Breast epithelium (tissue), 3 donors: ENCODE measurements around the gene SYNPO2.

Experiments used
- POLR2A ChIP-seq: fragments of 450-650 bp; IDR thresholded peaks from one replicate; pipeline ENCODE4 v1.6.1; 2016; ENCODE audit warnings: antibody characterized with exemption, mild to moderate bottlenecking, moderate library complexity
- POLR2AphosphoS5 ChIP-seq, 3 donors: sonication (generic); formaldehyde crosslinking; IDR thresholded peaks; one replicate each; pipeline ENCODE4 v1.6.1; 2017; ENCODE audit warnings: antibody characterized with exemption in 3 of 3
- TF ChIP-seq, protein P1 (sequence below), 3 donors: fragments of 450-650 bp; IDR thresholded peaks; one replicate each; pipeline ENCODE4 v1.5.1; 2016 to 2017; ENCODE audit warnings: antibody characterized with exemption in 3 of 3, mild to moderate bottlenecking in 3 of 3, moderate library complexity in 3 of 3

DNA sequence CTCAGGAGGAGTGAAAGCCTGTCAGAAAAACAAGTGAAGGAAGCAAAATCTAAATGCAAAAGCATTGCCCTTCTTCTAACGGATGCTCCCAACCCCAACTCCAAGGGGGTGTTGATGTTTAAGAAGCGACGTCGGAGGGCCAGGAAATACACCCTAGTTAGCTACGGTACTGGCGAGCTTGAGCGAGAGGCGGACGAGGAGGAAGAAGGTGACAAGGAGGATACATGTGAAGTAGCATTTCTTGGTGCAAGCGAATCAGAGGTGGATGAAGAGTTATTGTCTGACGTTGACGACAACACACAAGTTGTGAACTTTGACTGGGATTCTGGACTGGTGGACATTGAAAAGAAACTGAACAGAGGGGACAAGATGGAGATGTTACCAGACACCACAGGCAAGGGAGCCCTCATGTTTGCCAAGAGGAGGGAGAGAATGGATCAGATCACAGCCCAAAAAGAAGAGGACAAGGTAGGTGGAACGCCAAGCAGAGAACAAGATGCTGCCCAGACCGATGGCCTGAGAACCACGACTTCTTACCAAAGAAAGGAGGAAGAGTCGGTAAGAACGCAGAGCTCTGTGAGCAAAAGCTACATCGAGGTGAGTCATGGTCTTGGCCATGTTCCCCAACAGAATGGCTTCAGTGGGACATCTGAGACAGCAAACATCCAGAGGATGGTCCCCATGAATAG, 141.3 kb downstream of the SYNPO2 start:
- TF ChIP-seq, protein P1, sequence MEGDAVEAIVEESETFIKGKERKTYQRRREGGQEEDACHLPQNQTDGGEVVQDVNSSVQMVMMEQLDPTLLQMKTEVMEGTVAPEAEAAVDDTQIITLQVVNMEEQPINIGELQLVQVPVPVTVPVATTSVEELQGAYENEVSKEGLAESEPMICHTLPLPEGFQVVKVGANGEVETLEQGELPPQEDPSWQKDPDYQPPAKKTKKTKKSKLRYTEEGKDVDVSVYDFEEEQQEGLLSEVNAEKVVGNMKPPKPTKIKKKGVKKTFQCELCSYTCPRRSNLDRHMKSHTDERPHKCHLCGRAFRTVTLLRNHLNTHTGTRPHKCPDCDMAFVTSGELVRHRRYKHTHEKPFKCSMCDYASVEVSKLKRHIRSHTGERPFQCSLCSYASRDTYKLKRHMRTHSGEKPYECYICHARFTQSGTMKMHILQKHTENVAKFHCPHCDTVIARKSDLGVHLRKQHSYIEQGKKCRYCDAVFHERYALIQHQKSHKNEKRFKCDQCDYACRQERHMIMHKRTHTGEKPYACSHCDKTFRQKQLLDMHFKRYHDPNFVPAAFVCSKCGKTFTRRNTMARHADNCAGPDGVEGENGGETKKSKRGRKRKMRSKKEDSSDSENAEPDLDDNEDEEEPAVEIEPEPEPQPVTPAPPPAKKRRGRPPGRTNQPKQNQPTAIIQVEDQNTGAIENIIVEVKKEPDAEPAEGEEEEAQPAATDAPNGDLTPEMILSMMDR (IDR thresholded peaks at IDR 0.05) = no peak
- TF ChIP-seq POLR2A (no peak), POLR2AphosphoS5 (IDR thresholded peaks at IDR 0.05) (no peak)
